ENCODE data around the gene KLRC1.

DNA sequence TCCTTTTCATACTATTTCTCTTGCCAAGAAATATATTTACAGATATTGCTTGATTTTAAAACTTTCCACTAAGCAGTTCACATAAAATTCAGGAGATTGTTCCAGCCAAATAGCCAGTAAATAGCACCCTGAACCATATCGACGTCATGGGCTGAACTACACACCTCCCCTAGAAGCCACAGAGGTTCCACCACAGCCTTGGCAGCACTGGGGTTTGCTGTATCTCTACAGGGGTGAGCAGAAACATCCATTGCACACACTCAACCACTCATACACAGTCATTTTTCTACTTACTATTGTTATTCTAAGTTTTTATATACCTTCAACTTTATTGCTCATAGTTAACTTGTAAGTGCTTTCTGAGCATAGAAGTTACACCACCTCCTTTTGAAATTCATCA is 44.4 kb upstream of the KLRC1 start:
- TF ChIP-seq NR3C1 (IDR thresholded peaks at IDR 0.05) (no peak), CTCF (IDR thresholded peaks at IDR 0.05) (no peak), SMC3 (IDR thresholded peaks at IDR 0.05) (no peak), EP300 (IDR thresholded peaks at IDR 0.05) (no peak), RFX5 (IDR thresholded peaks at IDR 0.05) (no peak)
- TF ChIP-seq, protein P1, sequence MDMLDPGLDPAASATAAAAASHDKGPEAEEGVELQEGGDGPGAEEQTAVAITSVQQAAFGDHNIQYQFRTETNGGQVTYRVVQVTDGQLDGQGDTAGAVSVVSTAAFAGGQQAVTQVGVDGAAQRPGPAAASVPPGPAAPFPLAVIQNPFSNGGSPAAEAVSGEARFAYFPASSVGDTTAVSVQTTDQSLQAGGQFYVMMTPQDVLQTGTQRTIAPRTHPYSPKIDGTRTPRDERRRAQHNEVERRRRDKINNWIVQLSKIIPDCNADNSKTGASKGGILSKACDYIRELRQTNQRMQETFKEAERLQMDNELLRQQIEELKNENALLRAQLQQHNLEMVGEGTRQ (IDR thresholded peaks at IDR 0.05), result no peak
